ENCODE data around the gene BICD2. TPM values are rescaled to one million over a fixed set of nuclear protein-coding genes. Genes with fewer than 3 reads are reported as not detected.

The BICD2 gene
- total and polyA plus RNA-seq, 2 of the 13 experiments (the other 11 are each of a cell fraction or from before 2014, with no cell fraction given) = 5.1 to 17.4 TPM

DNA sequence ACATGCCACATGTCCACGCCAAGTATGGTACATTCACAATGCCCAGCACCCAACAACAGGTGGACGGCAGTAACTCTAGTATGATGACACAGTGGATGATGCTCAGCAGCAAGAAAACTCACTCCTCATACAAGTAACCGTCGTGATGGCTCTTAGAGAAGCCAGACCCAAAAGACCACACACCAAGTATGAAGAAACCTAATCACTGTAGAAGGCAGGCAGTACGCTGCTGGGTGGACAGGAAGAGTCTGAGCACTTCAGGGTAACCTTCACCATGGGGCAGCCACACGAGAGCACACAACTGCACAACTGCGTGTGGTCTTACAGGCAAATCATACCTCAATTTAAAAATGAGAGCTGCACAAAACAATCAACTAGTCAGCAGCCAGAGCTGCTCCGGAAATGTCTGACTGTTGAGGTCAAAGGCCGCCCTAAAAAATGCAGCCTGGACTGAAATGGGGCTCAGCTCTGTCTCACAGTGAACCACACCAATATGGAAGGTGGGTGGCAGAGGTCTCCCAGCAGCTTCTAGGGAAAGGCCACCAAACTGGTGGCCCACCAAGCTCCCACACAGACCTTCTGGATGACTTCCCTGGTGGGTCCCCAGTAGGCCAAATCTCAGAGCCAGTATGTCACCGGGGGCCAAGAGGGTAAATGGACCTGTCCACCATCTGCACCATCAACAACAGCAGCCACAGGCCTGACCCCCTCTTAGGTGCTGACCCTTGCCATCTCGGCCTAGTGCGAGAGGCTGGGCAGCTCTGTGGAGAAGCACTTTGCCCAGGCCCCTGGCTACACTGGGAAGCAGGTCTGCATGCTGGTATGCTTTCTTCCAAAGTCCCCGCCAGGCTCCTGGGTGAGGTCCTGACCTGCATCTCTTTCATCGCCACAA lies 17.8 kb downstream of the BICD2 start:
- Histone ChIP-seq H3K27me3 (ENCODE audit: control insufficient read depth in 1 of 2, insufficient read depth in 2 of 2, low read length in 2 of 2) (no peaks in the 10 kb centered on the region), H4K20me1 (ENCODE audit: insufficient read depth, low read length) (no peaks in the 10 kb centered on the region; the same call in 1 of the 2 replicates), H2AFZ (ENCODE audit: low read length) (no peak overlapping the region), H3K4me2 (ENCODE audit: low read depth, low read length) (peak overlapping the region; percentile 63), H3K4me1 (ENCODE audit: insufficient read depth, low read length) (peaks cover 48% of the 10 kb centered on the region), H3K9me3 (ENCODE audit: low read length) (no peaks in the 10 kb centered on the region), H3K4me3 (replicated peaks in 1 of 3; ENCODE audit: insufficient read depth in 1 of 3, low read depth in 2 of 3, low read length in 3 of 3) (peak overlapping the region in 1 of 3 experiments; percentile 51; a peak in 2 of 6 replicates), H3K27ac (ENCODE audit: extremely low read length, insufficient read depth, low read length) (peak overlapping the region; percentile 53), H3K79me2 (ENCODE audit: insufficient read depth, low read length) (peaks cover 72% of the 10 kb centered on the region), H3K36me3 (replicated peaks in 1 of 2; ENCODE audit: control insufficient read depth in 1 of 2, insufficient read depth in 2 of 2, low read length in 2 of 2) (no peaks in the 10 kb centered on the region), H3K9ac (ENCODE audit: insufficient read depth, low read depth, low read length) (peak overlapping the region; percentile 40)
- peak; percentile 82 for ATAC-seq
- 69% methylated on average over 8 of the region's 14 CpGs for WGBS (ENCODE audit: low lambda C conversion rate)
- POLR2A ChIA-PET = no interaction called here
- intact Hi-C loops (cut with micrococcal nuclease; ENCODE audit: unreplicated experiment) = no loop called here
- no TSS peak for BruUV-seq (replicated peaks)
- in situ Hi-C loops (cut with HindIII; ENCODE audit: extremely low pct_ligation_motif_present, low pct_unique_long_range_greater_than_20kb) = no loop called here
- DNase-seq (ENCODE audit: low spot score) = peak; percentile 56
- CTCF ChIA-PET (ENCODE audit: low intra/inter-chr PET ratio, low total read pairs) = no interaction called here
- FAIRE-seq = peak; percentile 60
- TF ChIP-seq ZNF3 (CRISPR knock-in tag; IDR thresholded peaks at IDR 0.05) (no peak), ZNF607 (CRISPR knock-in tag; IDR thresholded peaks at IDR 0.05; ENCODE audit: borderline replicate concordance) (no peak), NR2C2 (CRISPR knock-in tag; IDR thresholded peaks at IDR 0.05; ENCODE audit: borderline replicate concordance) (peak; percentile 27; the same call in 1 of the 2 replicates), MED8 (CRISPR knock-in tag; IDR thresholded peaks at IDR 0.05; ENCODE audit: insufficient replicate concordance) (no peak), ZNF761 (CRISPR knock-in tag; conservative IDR thresholded peaks at IDR 0.05) (no peak), SAP130 (CRISPR knock-in tag; IDR thresholded peaks at IDR 0.05; ENCODE audit: low read depth) (0 out of 2 replicates have a peak, but pooled peaks have one; percentile 8)
- TF ChIP-seq, protein P1, sequence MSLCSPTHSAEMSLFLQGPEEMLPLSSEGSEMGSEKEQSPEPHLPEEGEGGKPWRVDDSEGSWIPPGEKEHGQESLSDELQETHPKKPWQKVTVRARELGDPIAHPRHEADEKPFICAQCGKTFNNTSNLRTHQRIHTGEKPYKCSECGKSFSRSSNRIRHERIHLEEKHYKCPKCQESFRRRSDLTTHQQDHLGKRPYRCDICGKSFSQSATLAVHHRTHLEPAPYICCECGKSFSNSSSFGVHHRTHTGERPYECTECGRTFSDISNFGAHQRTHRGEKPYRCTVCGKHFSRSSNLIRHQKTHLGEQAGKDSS (CRISPR knock-in tag; IDR thresholded peaks at IDR 0.05; ENCODE audit: borderline replicate concordance, low read depth) = no peak
- TF ChIP-seq, protein P2, sequence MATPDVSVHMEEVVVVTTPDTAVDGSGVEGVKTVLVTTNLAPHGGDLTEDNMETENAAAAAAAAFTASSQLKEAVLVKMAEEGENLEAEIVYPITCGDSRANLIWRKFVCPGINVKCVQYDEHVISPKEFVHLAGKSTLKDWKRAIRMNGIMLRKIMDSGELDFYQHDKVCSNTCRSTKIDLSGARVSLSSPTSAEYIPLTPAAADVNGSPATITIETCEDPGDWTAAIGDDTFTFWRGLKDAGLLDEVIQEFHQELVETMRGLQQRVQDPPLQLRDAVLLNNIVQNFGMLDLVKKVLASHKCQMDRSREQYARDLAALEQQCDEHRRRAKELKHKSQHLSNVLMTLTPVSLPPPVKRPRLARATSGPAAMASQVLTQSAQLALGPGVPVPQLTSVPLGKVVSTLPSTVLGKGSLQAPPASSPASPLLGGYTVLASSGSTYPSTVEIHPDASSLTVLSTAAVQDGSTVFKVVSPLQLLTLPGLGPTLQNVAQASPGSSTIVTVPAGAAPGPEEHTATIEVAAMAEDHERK (CRISPR knock-in tag; IDR thresholded peaks at IDR 0.05; ENCODE audit: low read depth) = no peak
- TF ChIP-seq, protein P3, sequence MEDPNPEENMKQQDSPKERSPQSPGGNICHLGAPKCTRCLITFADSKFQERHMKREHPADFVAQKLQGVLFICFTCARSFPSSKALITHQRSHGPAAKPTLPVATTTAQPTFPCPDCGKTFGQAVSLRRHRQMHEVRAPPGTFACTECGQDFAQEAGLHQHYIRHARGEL (CRISPR knock-in tag; IDR thresholded peaks at IDR 0.05) = no peak
- TF ChIP-seq, protein P4, sequence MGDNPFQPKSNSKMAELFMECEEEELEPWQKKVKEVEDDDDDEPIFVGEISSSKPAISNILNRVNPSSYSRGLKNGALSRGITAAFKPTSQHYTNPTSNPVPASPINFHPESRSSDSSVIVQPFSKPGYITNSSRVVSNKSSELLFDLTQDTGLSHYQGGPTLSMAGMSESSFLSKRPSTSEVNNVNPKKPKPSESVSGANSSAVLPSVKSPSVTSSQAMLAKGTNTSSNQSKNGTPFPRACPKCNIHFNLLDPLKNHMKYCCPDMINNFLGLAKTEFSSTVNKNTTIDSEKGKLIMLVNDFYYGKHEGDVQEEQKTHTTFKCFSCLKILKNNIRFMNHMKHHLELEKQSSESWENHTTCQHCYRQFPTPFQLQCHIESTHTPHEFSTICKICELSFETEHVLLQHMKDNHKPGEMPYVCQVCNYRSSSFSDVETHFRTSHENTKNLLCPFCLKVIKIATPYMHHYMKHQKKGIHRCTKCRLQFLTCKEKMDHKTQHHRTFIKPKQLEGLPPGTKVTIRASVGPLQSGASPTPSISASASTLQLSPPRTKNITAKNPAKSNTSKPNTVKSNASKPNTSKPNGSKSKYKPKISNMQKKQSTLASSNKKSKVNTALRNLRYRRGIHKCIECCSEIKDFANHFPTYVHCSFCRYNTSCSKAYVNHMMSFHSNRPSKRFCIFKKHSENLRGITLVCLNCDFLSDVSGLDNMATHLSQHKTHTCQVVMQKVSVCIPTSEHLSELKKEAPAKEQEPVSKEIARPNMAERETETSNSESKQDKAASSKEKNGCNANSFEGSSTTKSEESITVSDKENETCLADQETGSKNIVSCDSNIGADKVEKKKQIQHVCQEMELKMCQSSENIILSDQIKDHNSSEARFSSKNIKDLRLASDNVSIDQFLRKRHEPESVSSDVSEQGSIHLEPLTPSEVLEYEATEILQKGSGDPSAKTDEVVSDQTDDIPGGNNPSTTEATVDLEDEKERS (CRISPR knock-in tag; IDR thresholded peaks at IDR 0.05) = no peak
- TF ChIP-seq, protein P5, sequence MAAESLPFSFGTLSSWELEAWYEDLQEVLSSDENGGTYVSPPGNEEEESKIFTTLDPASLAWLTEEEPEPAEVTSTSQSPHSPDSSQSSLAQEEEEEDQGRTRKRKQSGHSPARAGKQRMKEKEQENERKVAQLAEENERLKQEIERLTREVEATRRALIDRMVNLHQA (CRISPR knock-in tag; IDR thresholded peaks at IDR 0.05) = no peak
- TF ChIP-seq, protein P6, sequence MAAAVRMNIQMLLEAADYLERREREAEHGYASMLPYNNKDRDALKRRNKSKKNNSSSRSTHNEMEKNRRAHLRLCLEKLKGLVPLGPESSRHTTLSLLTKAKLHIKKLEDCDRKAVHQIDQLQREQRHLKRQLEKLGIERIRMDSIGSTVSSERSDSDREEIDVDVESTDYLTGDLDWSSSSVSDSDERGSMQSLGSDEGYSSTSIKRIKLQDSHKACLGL (CRISPR knock-in tag; IDR thresholded peaks at IDR 0.05) = no peak

Data from HepG2 (cell line).